Natural killer cell (primary cell): ENCODE data around the gene ARID4B. TPM values are rescaled to one million over a fixed set of nuclear protein-coding genes. Genes with fewer than 3 reads are reported as not detected.
A peak's percentile ranks its signal among the peaks of the same experiment; 100 is the strongest.

ENCODE experiments used
- ATAC-seq, 3 donors: fragments of 150-1000 bp in 2 of 3; fragments of 200-7000 bp in 1 of 3; cut with Tn5 transposase; 1 replicate in 1 of 3; 2 replicates in 2 of 3; pipeline ENCODE4 v1.10.0; 2021; ENCODE audit warnings: mild to moderate bottlenecking in 2 of 3, moderate library complexity in 2 of 3
- DNase-seq, 2 donors: peaks; one replicate each; pipeline versions ENCODE4 v3.0.0 to v3.0.0-alpha.2; 2013 to 2021; ENCODE audit warnings: mixed read lengths in 1 of 2
- H3K27ac ChIP-seq: one replicate; pipeline ENCODE4 v1.5.1; 2013; ENCODE audit warnings: mild to moderate bottlenecking, low read length
- H3K27me3 ChIP-seq: one replicate; pipeline ENCODE4 v1.6.1; 2013; ENCODE audit warnings: low read length; ENCODE audit not compliant: control insufficient read depth, insufficient read depth
- H3K36me3 ChIP-seq: one replicate; pipeline ENCODE4 v1.6.1; 2013; ENCODE audit warnings: low read length; ENCODE audit not compliant: control insufficient read depth, insufficient read depth
- H3K4me1 ChIP-seq: one replicate; pipeline ENCODE4 v1.6.1; 2013; ENCODE audit warnings: low read length; ENCODE audit not compliant: control insufficient read depth, insufficient read depth
- H3K4me3 ChIP-seq: one replicate; pipeline ENCODE4 v1.5.1; 2013; ENCODE audit warnings: low read length
- H3K9me3 ChIP-seq: one replicate; pipeline ENCODE4 v1.6.1; 2013; ENCODE audit warnings: low read length; ENCODE audit not compliant: control insufficient read depth, insufficient read depth
- H3K27ac Mint-ChIP-seq, 2 donors: one replicate each; pipeline ENCODE4 v1.8.0; 2022; ENCODE audit warnings: mild to moderate bottlenecking in 2 of 2, mixed read lengths in 2 of 2, moderate library complexity in 1 of 2
- H3K27me3 Mint-ChIP-seq, 2 donors: one replicate each; pipeline ENCODE4 v1.8.0; 2022; ENCODE audit warnings: low read depth in 2 of 2, mixed read lengths in 2 of 2
- H3K36me3 Mint-ChIP-seq: one replicate; pipeline ENCODE4 v1.8.0; 2022; ENCODE audit warnings: mixed read lengths
- H3K4me1 Mint-ChIP-seq, 2 donors: one replicate each; pipeline ENCODE4 v1.8.0; 2022; ENCODE audit warnings: mixed read lengths in 2 of 2
- H3K4me3 Mint-ChIP-seq: one replicate; pipeline ENCODE4 v1.8.0; 2022; ENCODE audit warnings: mild to moderate bottlenecking, moderate library complexity, mixed read lengths
- H3K9me3 Mint-ChIP-seq, 2 donors: one replicate each; pipeline ENCODE4 v1.8.0; 2022; ENCODE audit warnings: mixed read lengths in 2 of 2
- CTCF ChIP-seq: fragments of 200-600 bp; IDR thresholded peaks from one replicate; pipeline ENCODE4 v1.8.0; 2022; ENCODE audit warnings: antibody characterized with exemption
- WGBS: methylation state at CpG from one replicate; pipeline ENCODE4 v1.1.7; 2013; ENCODE audit warnings: missing lambda C conversion rate; ENCODE audit not compliant: insufficient coverage; 5-methylcytosine and 5-hydroxymethylcytosine counted together
- intact Hi-C: fragments of 100-400 bp; cut with micrococcal nuclease; formaldehyde crosslinking; loops from one replicate; pipeline ENCODE4 v1.14.2; 2022
- total RNA-seq, 4 donors: library from RNA; stranded (reverse); fragments of 120-200 nt in 1 of 4; gene quantifications; one replicate each; pipeline versions ENCODE4 v1.2.3 to v1.2.4, GENCODE V29; 2013 to 2022

ARID4B gene
- total RNA-seq, 3 donors from 2014 or later (not counting 1 experiment from before 2014, with no cell fraction given), result 161 to 189 (median 178) TPM

- Histone ChIP-seq H3K4me3 (no peak overlapping the region), H3K27ac (no peak overlapping the region), H3K27me3 (no peaks in the 10 kb centered on the region), H3K9me3 (no peaks in the 10 kb centered on the region), H3K4me1 (no peaks in the 10 kb centered on the region), H3K36me3 (peaks cover 66% of the 10 kb centered on the region)
- no peak overlapping the region for H3K4me3 Mint-ChIP-seq
- no peak overlapping the region for H3K27ac Mint-ChIP-seq
- peaks cover 2 to 3% of the 10 kb centered on the region in 2 donors for H3K4me1 Mint-ChIP-seq
- DNase-seq, result no peak
- no peaks in the 10 kb centered on the region for H3K27me3 Mint-ChIP-seq
- H3K36me3 Mint-ChIP-seq, result no peaks in the 10 kb centered on the region
- 98% methylated on average over 7 of the region's 7 CpGs for WGBS
- intact Hi-C loops, result no loop called here
- ATAC-seq, result no peak
- TF ChIP-seq CTCF, result no peak
- no peaks in the 10 kb centered on the region for H3K9me3 Mint-ChIP-seq
Measured at GRCh38 chr1:235176486-235176885, 151.5 kb downstream of the ARID4B start.

- H3K27me3 ChIP-seq, result no peaks in the 10 kb centered on the region
- no peak overlapping the region for H3K4me3 Mint-ChIP-seq
- intact Hi-C loops, result no loop called here
- no peak for ATAC-seq
- no peaks in the 10 kb centered on the region for H3K9me3 Mint-ChIP-seq
- no peak overlapping the region for H3K27ac ChIP-seq
- no peaks in the 10 kb centered on the region for H3K4me1 ChIP-seq
- H3K9me3 ChIP-seq, result no peaks in the 10 kb centered on the region
- peaks cover 57% of the 10 kb centered on the region for H3K36me3 ChIP-seq
- H3K27ac Mint-ChIP-seq, result no peak overlapping the region
- no peak for DNase-seq
- H3K27me3 Mint-ChIP-seq, result no peaks in the 10 kb centered on the region
- no peak overlapping the region for H3K4me3 ChIP-seq
- H3K4me1 Mint-ChIP-seq, result peaks cover 0 to 4% of the 10 kb centered on the region in 2 donors
- H3K36me3 Mint-ChIP-seq, result no peaks in the 10 kb centered on the region
- TF ChIP-seq CTCF, result no peak
Measured at GRCh38 chr1:235169986-235170385, 158.0 kb downstream of the ARID4B start.

- H3K9me3 Mint-ChIP-seq, result no peaks in the 10 kb centered on the region
- H3K4me1 Mint-ChIP-seq, result peaks cover 0 to 4% of the 10 kb centered on the region in 2 donors
- H3K27me3 ChIP-seq, result no peaks in the 10 kb centered on the region
- H3K27ac Mint-ChIP-seq, result peak overlapping the region in 1 of 2 donors; percentile 39
- TF ChIP-seq CTCF, result no peak
- intact Hi-C loops, result no loop called here
- no peaks in the 10 kb centered on the region for H3K9me3 ChIP-seq
- DNase-seq (no peak), ATAC-seq (no peak)
- peaks cover 45% of the 10 kb centered on the region for H3K36me3 ChIP-seq
- no peak overlapping the region for H3K4me3 Mint-ChIP-seq
- no peak overlapping the region for H3K27ac ChIP-seq
- no peaks in the 10 kb centered on the region for H3K27me3 Mint-ChIP-seq
- 100% methylated on average over 2 of the region's 3 CpGs for WGBS
- no peaks in the 10 kb centered on the region for H3K36me3 Mint-ChIP-seq
- H3K4me1 ChIP-seq, result no peaks in the 10 kb centered on the region
- H3K4me3 ChIP-seq, result no peak overlapping the region
Measured at GRCh38 chr1:235168375-235168774, 159.6 kb downstream of the ARID4B start.

GRCh38 chr1:235161685-235162327 lies 166.2 kb downstream of the ARID4B start:
- Mint-ChIP-seq H3K27me3 (no peaks in the 10 kb centered on the region), H3K4me1 (peaks cover 18 to 20% of the 10 kb centered on the region in 2 donors), H3K9me3 (no peaks in the 10 kb centered on the region), H3K27ac (peak overlapping the region; percentile 96 to 97), H3K36me3 (no peaks in the 10 kb centered on the region), H3K4me3 (peak overlapping the region; percentile 92)
- WGBS, result 68% methylated on average over 20 of the region's 21 CpGs
- intact Hi-C loops, result loop anchor here (1.0 to 5.0 kb wide), 5 partner anchors 34 to 255 kb away; partner anchors contain the start of genes ARID4B, GGPS1, TBCE and TOMM20
- Histone ChIP-seq H3K4me1 (peaks cover 22% of the 10 kb centered on the region), H3K36me3 (peaks cover 21% of the 10 kb centered on the region), H3K27me3 (no peaks in the 10 kb centered on the region), H3K4me3 (peak overlapping the region; percentile 80), H3K27ac (peak overlapping the region; percentile 81), H3K9me3 (no peaks in the 10 kb centered on the region)
- no peak for TF ChIP-seq CTCF
- DNase-seq (peak in 1 of 2 donors; percentile 23), ATAC-seq (no peak)
